ENCODE measurements around the gene NUPR1.
"Not testable (repeated sequence)": the region's sequence is repeated elsewhere in the genome, so short reads cannot be mapped to it uniquely, and the experiment has no call there.

NUPR1 gene

DNA sequence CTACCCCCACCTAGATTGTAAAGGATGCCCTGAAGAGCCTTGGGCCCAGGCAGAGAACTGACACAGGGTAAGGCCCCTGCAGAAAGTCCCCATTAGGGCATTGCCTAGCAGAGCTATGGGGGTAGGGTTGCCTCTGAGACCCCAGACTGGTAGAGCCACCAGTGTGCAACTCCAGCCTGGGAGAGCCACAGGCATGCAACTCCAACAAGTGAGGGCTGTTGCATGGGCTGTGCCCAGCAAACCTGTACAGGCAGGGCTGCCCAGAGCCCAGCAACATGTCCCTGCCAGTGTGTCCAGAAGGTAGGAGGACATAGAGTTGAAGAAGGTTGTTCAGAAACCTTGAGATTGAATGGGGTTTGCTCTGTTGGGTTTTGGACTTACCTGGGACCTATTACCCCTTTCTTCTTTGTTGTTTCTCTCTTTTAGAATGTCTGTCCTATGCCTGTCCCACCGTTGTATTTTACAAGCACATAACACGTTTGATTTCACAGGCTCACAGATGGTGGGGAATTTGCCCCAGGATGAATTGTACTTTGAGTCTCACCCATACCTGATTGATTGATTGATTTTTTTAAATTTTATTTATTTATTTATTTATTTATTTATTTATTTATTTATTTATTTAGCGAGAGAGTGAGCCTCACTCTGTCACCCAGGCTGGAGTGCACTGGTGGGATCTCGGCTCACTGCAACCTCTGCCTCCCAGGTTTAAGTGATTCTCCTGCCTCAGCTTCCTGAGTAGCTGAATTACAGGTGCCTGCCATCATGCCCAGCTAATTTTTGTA is 31.4 kb upstream of the NUPR1 start:
- H3K4me3 ChIP-seq (ENCODE audit: extremely low read depth, insufficient read depth, low read length, poor library complexity, severe bottlenecking) = no peak overlapping the region
- peaks cover 7% of the 10 kb centered on the region for H3K36me3 ChIP-seq (ENCODE audit: control insufficient read depth, insufficient read depth, low read length)
- no peak overlapping the region for H3K27ac ChIP-seq (ENCODE audit: low read depth, low read length, severe bottlenecking)
- WGBS, 2 experiments (ENCODE audit: insufficient coverage in 2 of 2) = 100% methylated on average over 1 of the region's 4 CpGs
- H3K4me1 ChIP-seq (ENCODE audit: control insufficient read depth, insufficient read depth, low read length, poor library complexity, severe bottlenecking) = peaks cover 7% of the 10 kb centered on the region
- peaks cover 9% of the 10 kb centered on the region for H3K9me3 ChIP-seq (ENCODE audit: control insufficient read depth, low read length)

DNA sequence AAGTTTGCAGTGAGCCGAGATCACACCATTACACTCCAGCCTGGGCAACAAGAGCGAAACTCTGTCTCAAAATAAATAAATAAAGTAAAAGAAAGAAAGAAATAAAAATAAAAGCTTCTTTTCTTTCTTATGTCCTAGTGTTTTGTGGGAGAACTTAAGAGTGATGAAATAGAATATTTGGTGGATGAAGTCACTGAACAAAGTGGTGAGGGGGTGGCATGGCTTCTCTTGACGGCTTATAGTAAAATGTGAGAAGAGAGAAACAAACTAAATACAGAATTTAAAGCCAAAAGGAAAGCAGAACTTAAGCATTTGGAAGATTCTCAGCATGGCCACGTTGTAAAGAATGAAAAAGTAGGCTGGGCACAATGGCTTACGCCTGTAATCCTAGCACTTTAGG is 30.2 kb upstream of the NUPR1 start:
- Histone ChIP-seq H3K36me3 (ENCODE audit: control insufficient read depth, insufficient read depth, low read length) (peaks cover 7% of the 10 kb centered on the region), H3K9me3 (ENCODE audit: control insufficient read depth, low read length) (peaks cover 9% of the 10 kb centered on the region), H3K4me1 (ENCODE audit: control insufficient read depth, insufficient read depth, low read length, poor library complexity, severe bottlenecking) (peaks cover 7% of the 10 kb centered on the region), H3K4me3 (ENCODE audit: extremely low read depth, insufficient read depth, low read length, poor library complexity, severe bottlenecking) (no peak overlapping the region), H3K27ac (ENCODE audit: low read depth, low read length, severe bottlenecking) (no peak overlapping the region)
- WGBS, 2 experiments (ENCODE audit: insufficient coverage in 2 of 2) = 89 to 100% methylated on average over 2 of the region's 5 CpGs

- Histone ChIP-seq H3K4me1 (ENCODE audit: control insufficient read depth, insufficient read depth, low read length, poor library complexity, severe bottlenecking) (peaks cover 4% of the 10 kb centered on the region), H3K36me3 (ENCODE audit: control insufficient read depth, insufficient read depth, low read length) (peaks cover 7% of the 10 kb centered on the region), H3K27ac (ENCODE audit: low read depth, low read length, severe bottlenecking) (no peak overlapping the region), H3K4me3 (ENCODE audit: extremely low read depth, insufficient read depth, low read length, poor library complexity, severe bottlenecking) (no peak overlapping the region), H3K9me3 (ENCODE audit: control insufficient read depth, low read length) (peaks cover 9% of the 10 kb centered on the region)
- 92 to 94% methylated on average over 2 of the region's 2 CpGs for whole genome bisulfite sequencing, 2 experiments (ENCODE audit: insufficient coverage in 2 of 2)
Observed at GRCh38 chr16:28567292-28567691, 28.5 kb upstream of the NUPR1 start.

- H3K4me3 ChIP-seq (ENCODE audit: extremely low read depth, insufficient read depth, low read length, poor library complexity, severe bottlenecking); H3K27ac ChIP-seq (ENCODE audit: low read depth, low read length, severe bottlenecking); H3K36me3 ChIP-seq (ENCODE audit: control insufficient read depth, insufficient read depth, low read length); H3K9me3 ChIP-seq (ENCODE audit: control insufficient read depth, low read length): not testable (repeated sequence)
- 90 to 95% methylated on average over 2 to 3 of the region's 4 CpGs for WGBS, 2 experiments (ENCODE audit: insufficient coverage in 2 of 2)
- peaks cover 10% of the 10 kb centered on the region for H3K4me1 ChIP-seq (ENCODE audit: control insufficient read depth, insufficient read depth, low read length, poor library complexity, severe bottlenecking)
Observed at GRCh38 chr16:28566233-28566925, 27.6 kb upstream of the NUPR1 start.

GRCh38 chr16:28563218-28563617 is 24.4 kb upstream of the NUPR1 start:
- Histone ChIP-seq H3K27ac (ENCODE audit: low read depth, low read length, severe bottlenecking) (no peak overlapping the region), H3K9me3 (ENCODE audit: control insufficient read depth, low read length) (peaks cover 9% of the 10 kb centered on the region), H3K36me3 (ENCODE audit: control insufficient read depth, insufficient read depth, low read length) (peaks cover 15% of the 10 kb centered on the region), H3K4me3 (ENCODE audit: extremely low read depth, insufficient read depth, low read length, poor library complexity, severe bottlenecking) (no peak overlapping the region), H3K4me1 (ENCODE audit: control insufficient read depth, insufficient read depth, low read length, poor library complexity, severe bottlenecking) (peaks cover 10% of the 10 kb centered on the region)
- WGBS, 2 experiments (ENCODE audit: insufficient coverage in 2 of 2) = 90 to 92% methylated on average over 4 to 6 of the region's 6 CpGs

DNA sequence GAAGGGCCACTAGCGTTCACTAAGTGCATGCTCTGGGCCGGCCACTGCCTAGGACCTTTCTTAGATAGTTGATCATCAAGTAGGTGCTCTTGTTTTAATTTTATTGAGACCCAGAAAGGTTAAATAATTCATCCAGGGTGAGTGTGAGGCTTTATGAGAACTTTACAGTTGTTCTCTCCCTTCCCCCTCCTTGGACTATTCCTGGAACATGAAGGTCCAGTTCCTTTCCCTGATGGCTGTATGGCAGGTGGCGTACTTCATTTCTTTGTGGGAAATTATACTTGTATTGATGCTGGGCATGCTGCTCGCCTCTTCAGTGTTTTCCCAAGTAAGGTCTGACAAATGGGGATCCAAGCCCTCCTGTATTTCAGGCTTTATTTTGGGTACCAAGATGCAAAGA is 23.4 kb upstream of the NUPR1 start:
- H3K36me3 ChIP-seq (ENCODE audit: control insufficient read depth, insufficient read depth, low read length) = peaks cover 23% of the 10 kb centered on the region
- 86 to 100% methylated on average over 2 of the region's 4 CpGs for WGBS, 2 experiments (ENCODE audit: insufficient coverage in 2 of 2)

GRCh38 chr16:28561557-28562187 is 22.9 kb upstream of the NUPR1 start:
- peaks cover 10% of the 10 kb centered on the region for H3K4me1 ChIP-seq (ENCODE audit: control insufficient read depth, insufficient read depth, low read length, poor library complexity, severe bottlenecking)
- no peaks in the 10 kb centered on the region for H3K9me3 ChIP-seq (ENCODE audit: control insufficient read depth, low read length)
- no peak overlapping the region for H3K4me3 ChIP-seq (ENCODE audit: extremely low read depth, insufficient read depth, low read length, poor library complexity, severe bottlenecking)
- peaks cover 27% of the 10 kb centered on the region for H3K36me3 ChIP-seq (ENCODE audit: control insufficient read depth, insufficient read depth, low read length)
- 85 to 86% methylated on average over 6 to 7 of the region's 7 CpGs for WGBS, 2 experiments (ENCODE audit: insufficient coverage in 2 of 2)
- peak overlapping the region; percentile 57 for H3K27ac ChIP-seq (ENCODE audit: low read depth, low read length, severe bottlenecking)

More for the DNA sequence above, 23.4 kb upstream of the NUPR1 start:
- Histone ChIP-seq H3K9me3 (ENCODE audit: control insufficient read depth, low read length) (peaks cover 2% of the 10 kb centered on the region), H3K4me1 (ENCODE audit: control insufficient read depth, insufficient read depth, low read length, poor library complexity, severe bottlenecking) (peaks cover 10% of the 10 kb centered on the region), H3K4me3 (ENCODE audit: extremely low read depth, insufficient read depth, low read length, poor library complexity, severe bottlenecking) (no peak overlapping the region), H3K27ac (ENCODE audit: low read depth, low read length, severe bottlenecking) (peak overlapping the region; percentile 57)

DNA sequence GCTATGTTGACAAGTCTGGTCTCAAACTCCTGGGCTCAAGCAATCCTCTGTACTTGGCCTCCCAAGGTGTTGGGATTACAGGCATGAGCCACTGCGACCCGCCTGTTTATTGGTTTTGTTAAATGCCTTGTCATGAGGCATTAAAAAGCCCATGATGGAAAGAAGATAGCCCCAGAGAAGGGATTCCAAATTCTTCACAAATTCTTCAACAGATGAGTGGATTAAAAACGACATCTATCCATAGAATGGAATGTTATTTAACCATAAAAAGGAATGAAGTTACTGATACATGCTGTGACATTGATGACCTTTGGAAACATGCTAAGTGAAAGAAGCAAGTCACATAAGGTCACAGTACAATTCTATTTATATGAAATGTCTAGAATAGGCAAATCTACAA is 19.7 kb upstream of the NUPR1 start:
- Histone ChIP-seq H3K9me3 (ENCODE audit: control insufficient read depth, low read length) (no peaks in the 10 kb centered on the region), H3K36me3 (ENCODE audit: control insufficient read depth, insufficient read depth, low read length) (peaks cover 27% of the 10 kb centered on the region), H3K4me3 (ENCODE audit: extremely low read depth, insufficient read depth, low read length, poor library complexity, severe bottlenecking) (no peak overlapping the region), H3K27ac (ENCODE audit: low read depth, low read length, severe bottlenecking) (no peak overlapping the region), H3K4me1 (ENCODE audit: control insufficient read depth, insufficient read depth, low read length, poor library complexity, severe bottlenecking) (peaks cover 16% of the 10 kb centered on the region)
- 100% methylated on average over 1 of the region's 3 CpGs; no CpG with 5 or more reads in 1 of the 2 experiments for WGBS, 2 experiments (ENCODE audit: insufficient coverage in 2 of 2)

GRCh38 chr16:28556914-28557320 is 18.1 kb upstream of the NUPR1 start:
- Histone ChIP-seq H3K36me3 (ENCODE audit: control insufficient read depth, insufficient read depth, low read length) (peaks cover 27% of the 10 kb centered on the region), H3K4me3 (ENCODE audit: extremely low read depth, insufficient read depth, low read length, poor library complexity, severe bottlenecking) (no peak overlapping the region), H3K9me3 (ENCODE audit: control insufficient read depth, low read length) (no peaks in the 10 kb centered on the region), H3K4me1 (ENCODE audit: control insufficient read depth, insufficient read depth, low read length, poor library complexity, severe bottlenecking) (peaks cover 10% of the 10 kb centered on the region), H3K27ac (ENCODE audit: low read depth, low read length, severe bottlenecking) (no peak overlapping the region)
- 83% methylated on average over 1 of the region's 2 CpGs; no CpG with 5 or more reads in 1 of the 2 experiments for WGBS, 2 experiments (ENCODE audit: insufficient coverage in 2 of 2)

GRCh38 chr16:28555561-28555960 is 16.8 kb upstream of the NUPR1 start:
- Histone ChIP-seq H3K36me3 (ENCODE audit: control insufficient read depth, insufficient read depth, low read length) (peaks cover 27% of the 10 kb centered on the region), H3K4me1 (ENCODE audit: control insufficient read depth, insufficient read depth, low read length, poor library complexity, severe bottlenecking) (peaks cover 6% of the 10 kb centered on the region), H3K4me3 (ENCODE audit: extremely low read depth, insufficient read depth, low read length, poor library complexity, severe bottlenecking) (no peak overlapping the region), H3K27ac (ENCODE audit: low read depth, low read length, severe bottlenecking) (no peak overlapping the region), H3K9me3 (ENCODE audit: control insufficient read depth, low read length) (no peaks in the 10 kb centered on the region)
- WGBS, 2 experiments (ENCODE audit: insufficient coverage in 2 of 2) = 100% methylated on average over 1 of the region's 2 CpGs; no CpG with 5 or more reads in 1 of the 2 experiments
